ENCODE data around the gene SLC17A7. TPM values are rescaled to one million over a fixed set of nuclear protein-coding genes. Genes with fewer than 3 reads are reported as not detected.

SLC17A7 gene
- total and polyA plus RNA-seq, 9 of the 15 experiments (the other 6 are each of a cell fraction or from before 2014, with no cell fraction given) = 1.1 to 15.7 (median 2.4) TPM

GRCh38 chr19:49423071-49423984 lies 18.0 kb downstream of the SLC17A7 start, which contains the start of gene PTH2:
Gene PTH2 (minus strand): TSS chr19:49423441. CDS start chr19:49423339, 102 bp downstream.
- WGBS (ENCODE audit: insufficient coverage, low coverage, missing lambda C conversion rate) = 50% methylated on average over 27 of the region's 42 CpGs
- no peaks in the 10 kb centered on the region for H3K9me1 ChIP-seq (ENCODE audit: control insufficient read depth, insufficient read depth, low read length)
- H3K4me3 ChIP-seq = peak within 1 kb of the TSS; percentile 9; the same call in 1 of the 2 replicates
- CTCF ChIA-PET (ENCODE audit: low intra/inter-chr PET ratio) = interaction anchor here (0.7 kb wide), 1 partner anchor 146 kb away, joined by 3 read pairs; no protein-coding TSS in a partner anchor
- no peaks in the 10 kb centered on the region for H3K9me3 ChIP-seq (replicated peaks; ENCODE audit: control insufficient read depth, insufficient read depth, low read depth, low read length)
- peak within 1 kb of the TSS; percentile 98 for H2AFZ ChIP-seq (ENCODE audit: low read depth, low read length)
- peak within 1 kb of the TSS; percentile 78 for H3K4me2 ChIP-seq (ENCODE audit: insufficient read depth, low read length)
- no peaks in the 10 kb centered on the region for H3K27me3 ChIP-seq (ENCODE audit: control insufficient read depth in 2 of 2, insufficient read depth in 2 of 2, low read length in 2 of 2)
- POLR2A ChIA-PET = interaction anchor here (0.6 to 1.9 kb wide), 5 partner anchors 9 to 154 kb away, joined by 3 to 6 read pairs (median 3); no protein-coding TSS in a partner anchor
- peak within 1 kb of the TSS; percentile 67 to 92 for H3K9ac ChIP-seq (ENCODE audit: insufficient read depth in 1 of 2, low read depth in 2 of 2, low read length in 2 of 2)
- FAIRE-seq (peak; percentile 71), ATAC-seq (no peak), DNase-seq (ENCODE audit: extremely low read depth in 1 of 4, low spot score in 3 of 4) (peak in 1 of 4 experiments; percentile 56)
- in situ Hi-C loops (cut with MboI) (no loop called here), intact Hi-C loops (cut with micrococcal nuclease) (loop anchor here (2.0 kb wide), 1 partner anchor 19 kb away; no protein-coding TSS in a partner anchor)
- H4K20me1 ChIP-seq (replicated peaks; ENCODE audit: control insufficient read depth, insufficient read depth, low read length) = no peaks in the 10 kb centered on the region
- no peaks in the 10 kb centered on the region for H3K79me2 ChIP-seq (ENCODE audit: control insufficient read depth, insufficient read depth, low read length)
- H3K4me1 ChIP-seq (replicated peaks in 1 of 2; ENCODE audit: control insufficient read depth in 2 of 2, insufficient read depth in 2 of 2, low read length in 2 of 2) = peaks cover 49 to 64% of the 10 kb centered on the region in 2 experiments
- BruUV-seq (replicated peaks) = no TSS peak
- H3K36me3 ChIP-seq (ENCODE audit: control insufficient read depth, insufficient read depth, low read length) = no peaks in the 10 kb centered on the region
- H3K27ac ChIP-seq (ENCODE audit: extremely low read depth, low read depth, low read length) = peak within 1 kb of the TSS; percentile 50
- TF ChIP-seq E2F6 (IDR thresholded peaks at IDR 0.05; ENCODE audit: borderline replicate concordance in 1 of 2, extremely low read depth in 1 of 2, insufficient read depth in 1 of 2, insufficient read length in 1 of 2, low read depth in 1 of 2, low read length in 1 of 2, poor library complexity in 1 of 2, severe bottlenecking in 1 of 2) = no peak
- TF ChIP-seq FOXP4 (CRISPR knock-in tag; IDR thresholded peaks at IDR 0.05; ENCODE audit: borderline replicate concordance) = no peak
- TF ChIP-seq ZNF24 (IDR thresholded peaks at IDR 0.05) = no peak
- TF ChIP-seq ATF3 (IDR thresholded peaks at IDR 0.05) = peak; percentile 42; the same call in 1 of the 2 replicates
- no peak for TF ChIP-seq ATF3 (CRISPR knock-in tag; conservative IDR thresholded peaks at IDR 0.05)
- peak; percentile 27; the same call in 1 of the 2 replicates for TF ChIP-seq PKNOX1 (IDR thresholded peaks at IDR 0.05)
- TF ChIP-seq SMARCA4 (IDR thresholded peaks at IDR 0.05) = peak; percentile 59; the same call in 1 of the 2 replicates
- peak; percentile 76 for TF ChIP-seq HBP1 (CRISPR knock-in tag; IDR thresholded peaks at IDR 0.05)
- TF ChIP-seq JUN (IDR thresholded peaks at IDR 0.05; ENCODE audit: borderline replicate concordance, low read depth, low read length) = 0 out of 2 replicates have a peak, but pooled peaks have one; percentile 6
- no peak for TF ChIP-seq JUN (CRISPR knock-in tag; IDR thresholded peaks at IDR 0.05; ENCODE audit: borderline replicate concordance)
- TF ChIP-seq MTF1 (CRISPR knock-in tag; IDR thresholded peaks at IDR 0.05; ENCODE audit: borderline replicate concordance) = no peak
- no peak for TF ChIP-seq ZC3H8 (IDR thresholded peaks at IDR 0.05)
